ENCODE measurements around the gene ADRM1.

Gene ADRM1

GRCh38 chr20:62291251-62292066 is 11.3 kb upstream of the ADRM1 start:
- Histone ChIP-seq H3K9me3 (ENCODE audit: control insufficient read depth, low read length) (no peaks in the 10 kb centered on the region), H3K4me3 (ENCODE audit: low read length) (no peak overlapping the region), H3K27me3 (ENCODE audit: control insufficient read depth, insufficient read depth, low read length) (no peaks in the 10 kb centered on the region), H3K9ac (ENCODE audit: low read length) (no peak overlapping the region), H3K4me1 (ENCODE audit: control insufficient read depth, insufficient read depth, low read length) (peaks cover 3% of the 10 kb centered on the region), H3K36me3 (ENCODE audit: control insufficient read depth, insufficient read depth, low read length) (no peaks in the 10 kb centered on the region)

GRCh38 chr20:62292108-62292507 is 10.7 kb upstream of the ADRM1 start:
- Histone ChIP-seq H3K9ac (ENCODE audit: low read length) (no peak overlapping the region), H3K9me3 (ENCODE audit: control insufficient read depth, low read length) (no peaks in the 10 kb centered on the region), H3K4me1 (ENCODE audit: control insufficient read depth, insufficient read depth, low read length) (peaks cover 3% of the 10 kb centered on the region), H3K4me3 (ENCODE audit: low read length) (no peak overlapping the region), H3K36me3 (ENCODE audit: control insufficient read depth, insufficient read depth, low read length) (no peaks in the 10 kb centered on the region), H3K27me3 (ENCODE audit: control insufficient read depth, insufficient read depth, low read length) (no peaks in the 10 kb centered on the region)

- Histone ChIP-seq H3K36me3 (ENCODE audit: control insufficient read depth, insufficient read depth, low read length) (no peaks in the 10 kb centered on the region), H3K9ac (ENCODE audit: low read length) (no peak overlapping the region), H3K9me3 (ENCODE audit: control insufficient read depth, low read length) (no peaks in the 10 kb centered on the region), H3K27me3 (ENCODE audit: control insufficient read depth, insufficient read depth, low read length) (no peaks in the 10 kb centered on the region), H3K4me1 (ENCODE audit: control insufficient read depth, insufficient read depth, low read length) (no peaks in the 10 kb centered on the region), H3K4me3 (ENCODE audit: low read length) (no peak overlapping the region)
These were observed 9.5 kb upstream of the ADRM1 start for GRCh38 chr20:62293111-62293784.

- no peaks in the 10 kb centered on the region for H3K4me1 ChIP-seq (ENCODE audit: control insufficient read depth, insufficient read depth, low read length)
- H3K9me3 ChIP-seq (ENCODE audit: control insufficient read depth, low read length) = no peaks in the 10 kb centered on the region
- H3K27me3 ChIP-seq (ENCODE audit: control insufficient read depth, insufficient read depth, low read length) = no peaks in the 10 kb centered on the region
- H3K36me3 ChIP-seq (ENCODE audit: control insufficient read depth, insufficient read depth, low read length) = no peaks in the 10 kb centered on the region
- no peak overlapping the region for H3K9ac ChIP-seq (ENCODE audit: low read length)
- H3K4me3 ChIP-seq (ENCODE audit: low read length) = no peak overlapping the region
These were observed 8.9 kb upstream of the ADRM1 start for GRCh38 chr20:62293946-62294345.

- no peaks in the 10 kb centered on the region for H3K27me3 ChIP-seq (ENCODE audit: control insufficient read depth, insufficient read depth, low read length)
- no peaks in the 10 kb centered on the region for H3K9me3 ChIP-seq (ENCODE audit: control insufficient read depth, low read length)
- no peak overlapping the region for H3K9ac ChIP-seq (ENCODE audit: low read length)
- no peak overlapping the region for H3K4me3 ChIP-seq (ENCODE audit: low read length)
- no peaks in the 10 kb centered on the region for H3K4me1 ChIP-seq (ENCODE audit: control insufficient read depth, insufficient read depth, low read length)
- no peaks in the 10 kb centered on the region for H3K36me3 ChIP-seq (ENCODE audit: control insufficient read depth, insufficient read depth, low read length)
These were observed 8.3 kb upstream of the ADRM1 start for GRCh38 chr20:62294516-62294915.

- H3K9me3 ChIP-seq (ENCODE audit: control insufficient read depth, low read length) = no peaks in the 10 kb centered on the region
- H3K27me3 ChIP-seq (ENCODE audit: control insufficient read depth, insufficient read depth, low read length) = no peaks in the 10 kb centered on the region
- no peaks in the 10 kb centered on the region for H3K36me3 ChIP-seq (ENCODE audit: control insufficient read depth, insufficient read depth, low read length)
- H3K4me3 ChIP-seq (ENCODE audit: low read length) = no peak overlapping the region
- no peak overlapping the region for H3K9ac ChIP-seq (ENCODE audit: low read length)
- H3K4me1 ChIP-seq (ENCODE audit: control insufficient read depth, insufficient read depth, low read length) = no peaks in the 10 kb centered on the region
These were observed 5.9 kb upstream of the ADRM1 start for GRCh38 chr20:62296724-62297448.

- no peaks in the 10 kb centered on the region for H3K4me1 ChIP-seq (ENCODE audit: control insufficient read depth, insufficient read depth, low read length)
- no peaks in the 10 kb centered on the region for H3K36me3 ChIP-seq (ENCODE audit: control insufficient read depth, insufficient read depth, low read length)
- H3K4me3 ChIP-seq (ENCODE audit: low read length) = no peak overlapping the region
- H3K9ac ChIP-seq (ENCODE audit: low read length) = no peak overlapping the region
- no peaks in the 10 kb centered on the region for H3K9me3 ChIP-seq (ENCODE audit: control insufficient read depth, low read length)
- H3K27me3 ChIP-seq (ENCODE audit: control insufficient read depth, insufficient read depth, low read length) = no peaks in the 10 kb centered on the region
These were observed 5.2 kb upstream of the ADRM1 start for GRCh38 chr20:62297449-62298227.

GRCh38 chr20:62298577-62299249 is 4.1 kb upstream of the ADRM1 start:
- Histone ChIP-seq H3K36me3 (ENCODE audit: control insufficient read depth, insufficient read depth, low read length) (no peaks in the 10 kb centered on the region), H3K9me3 (ENCODE audit: control insufficient read depth, low read length) (no peaks in the 10 kb centered on the region), H3K27me3 (ENCODE audit: control insufficient read depth, insufficient read depth, low read length) (no peaks in the 10 kb centered on the region), H3K4me3 (ENCODE audit: low read length) (no peak overlapping the region), H3K9ac (ENCODE audit: low read length) (no peak overlapping the region), H3K4me1 (ENCODE audit: control insufficient read depth, insufficient read depth, low read length) (peaks cover under 1% of the 10 kb centered on the region)

GRCh38 chr20:62299666-62300236 is 3.0 kb upstream of the ADRM1 start:
- Histone ChIP-seq H3K27me3 (ENCODE audit: control insufficient read depth, insufficient read depth, low read length) (no peaks in the 10 kb centered on the region), H3K9me3 (ENCODE audit: control insufficient read depth, low read length) (no peaks in the 10 kb centered on the region), H3K9ac (ENCODE audit: low read length) (no peak overlapping the region), H3K36me3 (ENCODE audit: control insufficient read depth, insufficient read depth, low read length) (no peaks in the 10 kb centered on the region), H3K4me3 (ENCODE audit: low read length) (no peak overlapping the region), H3K4me1 (ENCODE audit: control insufficient read depth, insufficient read depth, low read length) (peaks cover 11% of the 10 kb centered on the region)

- Histone ChIP-seq H3K9me3 (ENCODE audit: control insufficient read depth, low read length) (no peaks in the 10 kb centered on the region), H3K9ac (ENCODE audit: low read length) (no peak overlapping the region), H3K4me3 (ENCODE audit: low read length) (no peak overlapping the region), H3K36me3 (ENCODE audit: control insufficient read depth, insufficient read depth, low read length) (peaks cover under 1% of the 10 kb centered on the region), H3K27me3 (ENCODE audit: control insufficient read depth, insufficient read depth, low read length) (no peaks in the 10 kb centered on the region), H3K4me1 (ENCODE audit: control insufficient read depth, insufficient read depth, low read length) (peaks cover 16% of the 10 kb centered on the region)
These were observed 2.5 kb upstream of the ADRM1 start for GRCh38 chr20:62300319-62300718.

- H3K9ac ChIP-seq (ENCODE audit: low read length) = no peak overlapping the region
- H3K27me3 ChIP-seq (ENCODE audit: control insufficient read depth, insufficient read depth, low read length) = no peaks in the 10 kb centered on the region
- H3K4me1 ChIP-seq (ENCODE audit: control insufficient read depth, insufficient read depth, low read length) = peaks cover 21% of the 10 kb centered on the region
- H3K36me3 ChIP-seq (ENCODE audit: control insufficient read depth, insufficient read depth, low read length) = peaks cover 4% of the 10 kb centered on the region
- H3K4me3 ChIP-seq (ENCODE audit: low read length) = no peak overlapping the region
- H3K9me3 ChIP-seq (ENCODE audit: control insufficient read depth, low read length) = no peaks in the 10 kb centered on the region
These were observed 1.6 kb upstream of the ADRM1 start for GRCh38 chr20:62301111-62301668.

Measured in mucosa of stomach (tissue), 1 donor.